AG04449 (cell line): ENCODE results near the gene UTS2R.

Source experiments
- CTCF ChIA-PET: fragments of 350-600 bp; formaldehyde crosslinking; extraction: SDS; loops from one replicate; lab custom pipeline; 2021; ENCODE audit warnings: antibody characterized with exemption; lab: Yijun Ruan, JAX
- POLR2A ChIA-PET: fragments of 400-600, 350-600 bp; formaldehyde crosslinking; extraction: SDS; loops from one replicate; lab custom pipeline; 2020; ENCODE audit warnings: antibody characterized with exemption, inconsistent platforms; lab: Yijun Ruan, JAX
- DNase-seq: peaks from one replicate; pipeline ENCODE4 v3.0.0-alpha.2; 2010; ENCODE audit warnings: low read depth, low spot score
- H3K4me3 ChIP-seq: 2 replicates; pipeline ENCODE4 v1.5.1; 2011; ENCODE audit warnings: low read depth, mild to moderate bottlenecking, control low read depth, low read length
- TF ChIP-seq, protein P1 (sequence below): IDR thresholded peaks from one replicate; pipeline ENCODE4 v1.5.1; 2011; ENCODE audit warnings: mild to moderate bottlenecking, moderate library complexity, low read length, control low read depth, inconsistent platforms; ENCODE audit not compliant: insufficient read depth; ENCODE audit errors: missing control alignments

Gene UTS2R

DNA sequence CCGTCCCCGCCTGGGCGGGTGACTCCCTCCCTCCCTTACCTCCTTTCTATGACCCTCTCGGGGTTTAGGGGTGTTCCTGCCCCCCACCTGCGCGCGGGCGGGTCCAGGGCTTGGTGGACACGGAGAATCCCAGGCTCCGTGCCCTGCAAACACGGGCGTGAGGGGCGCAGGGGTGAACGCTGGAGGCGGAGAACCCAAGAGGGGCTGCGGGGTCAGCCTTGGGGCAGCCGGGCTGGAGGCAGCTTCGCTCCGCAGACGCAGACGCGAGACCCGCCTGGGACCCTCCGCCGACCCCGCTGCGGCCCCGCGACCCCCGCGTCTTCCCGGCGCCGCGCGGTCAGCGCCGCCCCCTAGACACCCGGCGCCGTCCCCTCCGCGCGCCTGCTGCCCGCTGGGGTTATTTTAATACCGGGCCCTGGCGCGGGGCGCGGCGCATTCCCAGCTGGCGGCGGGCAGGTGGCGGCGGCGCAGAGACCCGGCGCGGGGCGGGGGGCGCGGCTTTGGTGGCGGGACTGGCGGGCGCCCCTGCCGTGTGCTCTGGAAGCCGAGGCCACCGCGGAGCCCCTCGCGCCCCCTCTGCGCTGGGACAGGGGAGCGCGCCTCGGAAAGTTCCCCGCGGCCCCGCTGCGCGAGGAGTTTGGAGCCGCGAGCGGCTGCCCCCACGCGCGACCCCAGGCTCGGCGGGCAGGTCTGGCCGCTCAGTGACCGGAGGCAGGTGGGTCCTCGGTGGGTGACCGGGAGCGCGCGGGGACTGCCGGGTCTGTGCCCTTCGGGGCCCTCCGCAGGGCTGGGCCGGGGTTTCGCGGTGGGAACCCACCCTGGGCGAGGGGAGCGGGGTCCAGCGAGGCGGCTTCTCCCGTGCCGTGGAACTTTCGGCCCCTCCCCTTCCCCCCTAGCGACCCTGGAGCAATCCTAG lies at the start of gene UTS2R:
Gene UTS2R (plus strand): TSS at position 433 of the 916 bp plus-strand sequence. CDS start 2,560 bp downstream, outside the sequence.
- POLR2A ChIA-PET = no interaction called here
- CTCF ChIA-PET = interaction anchor here (0.9 to 2.6 kb wide), 3 partner anchors 18 to 21 kb away, joined by 3 to 18 read pairs (median 9); no protein-coding TSS in a partner anchor
- TF ChIP-seq, protein P1, sequence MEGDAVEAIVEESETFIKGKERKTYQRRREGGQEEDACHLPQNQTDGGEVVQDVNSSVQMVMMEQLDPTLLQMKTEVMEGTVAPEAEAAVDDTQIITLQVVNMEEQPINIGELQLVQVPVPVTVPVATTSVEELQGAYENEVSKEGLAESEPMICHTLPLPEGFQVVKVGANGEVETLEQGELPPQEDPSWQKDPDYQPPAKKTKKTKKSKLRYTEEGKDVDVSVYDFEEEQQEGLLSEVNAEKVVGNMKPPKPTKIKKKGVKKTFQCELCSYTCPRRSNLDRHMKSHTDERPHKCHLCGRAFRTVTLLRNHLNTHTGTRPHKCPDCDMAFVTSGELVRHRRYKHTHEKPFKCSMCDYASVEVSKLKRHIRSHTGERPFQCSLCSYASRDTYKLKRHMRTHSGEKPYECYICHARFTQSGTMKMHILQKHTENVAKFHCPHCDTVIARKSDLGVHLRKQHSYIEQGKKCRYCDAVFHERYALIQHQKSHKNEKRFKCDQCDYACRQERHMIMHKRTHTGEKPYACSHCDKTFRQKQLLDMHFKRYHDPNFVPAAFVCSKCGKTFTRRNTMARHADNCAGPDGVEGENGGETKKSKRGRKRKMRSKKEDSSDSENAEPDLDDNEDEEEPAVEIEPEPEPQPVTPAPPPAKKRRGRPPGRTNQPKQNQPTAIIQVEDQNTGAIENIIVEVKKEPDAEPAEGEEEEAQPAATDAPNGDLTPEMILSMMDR = no peak
- H3K4me3 ChIP-seq = peak within 1 kb of the TSS; percentile 29
- DNase-seq = no peak

DNA sequence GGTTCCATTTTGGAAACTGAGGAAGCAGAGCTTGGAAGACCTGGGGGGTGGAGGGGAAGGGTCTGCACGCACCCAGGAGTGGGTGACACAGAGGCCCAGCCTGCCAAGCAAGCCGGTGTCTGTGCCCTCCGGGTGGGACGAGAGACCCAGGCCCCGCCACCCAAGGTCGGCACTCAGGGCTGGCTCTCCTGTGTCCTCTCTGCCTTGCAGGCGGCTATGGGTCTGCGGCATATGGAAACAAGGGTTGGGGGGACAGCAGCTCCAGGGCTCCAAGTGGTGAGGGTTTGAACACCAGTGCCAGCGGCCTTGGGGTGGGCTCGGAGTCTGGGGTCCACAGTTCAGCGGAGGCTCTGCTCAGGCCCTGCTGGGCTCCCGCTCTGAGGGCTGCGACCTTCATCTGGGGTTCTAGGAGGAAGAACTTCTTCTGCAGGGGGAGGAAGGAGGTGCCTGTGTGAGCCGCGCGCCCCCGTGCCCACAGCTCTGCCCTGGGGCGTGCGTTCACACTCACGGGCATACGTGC lies 49.6 kb upstream of the UTS2R start:
- H3K4me3 ChIP-seq = no peak overlapping the region
- CTCF ChIA-PET = interaction anchor here (0.6 to 4.4 kb wide), 13 partner anchors 9 to 292 kb away, joined by 3 to 18 read pairs (median 6); partner anchors contain the start of gene SECTM1
- no peak for DNase-seq
- TF ChIP-seq, protein P1 = no peak
- POLR2A ChIA-PET = no interaction called here

DNA sequence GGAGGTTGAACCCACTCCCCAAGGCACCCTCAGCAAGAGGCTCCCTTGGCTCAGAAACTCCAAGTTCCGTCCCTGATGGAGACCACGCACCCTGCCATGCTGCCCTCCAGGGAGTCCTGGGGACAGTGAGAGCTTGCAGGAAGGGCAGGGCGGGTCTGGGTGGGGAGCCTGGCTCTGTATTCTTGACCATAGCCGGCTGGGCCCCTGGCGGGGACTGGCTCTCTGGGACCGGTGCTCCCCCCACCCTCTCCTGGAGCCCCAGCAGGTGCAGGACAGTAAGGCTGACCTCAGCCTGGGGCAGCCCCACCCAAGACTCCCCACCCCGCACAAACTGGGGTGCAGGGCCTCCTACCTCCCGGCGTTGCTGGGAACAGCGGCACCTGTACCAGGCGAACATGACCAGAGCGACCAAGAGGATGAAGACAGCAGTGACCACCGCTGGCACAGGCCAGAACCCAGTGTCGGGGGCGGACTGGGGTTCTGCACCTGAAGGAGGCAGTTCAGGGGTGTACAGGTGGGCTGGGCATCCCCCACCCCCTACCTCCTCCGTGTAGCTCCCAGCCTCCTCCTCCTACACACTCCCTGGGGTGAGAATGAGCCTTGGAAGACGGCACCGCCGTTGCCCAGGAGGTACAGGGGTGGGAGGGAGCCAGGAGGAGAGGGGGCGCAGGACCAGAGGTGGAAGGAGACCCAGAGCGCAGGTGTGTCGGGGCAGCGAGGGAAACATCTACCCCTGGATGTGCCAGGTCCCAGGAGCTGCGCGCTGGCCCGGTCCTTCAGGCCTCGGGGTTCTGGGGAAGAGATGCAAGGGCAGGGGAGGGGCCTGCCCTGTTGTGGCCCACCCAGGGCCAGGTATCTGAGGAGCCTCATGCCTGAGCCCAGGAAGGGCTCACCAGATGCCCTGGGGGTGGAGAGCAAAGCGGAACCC lies 48.8 kb upstream of the UTS2R start:
- TF ChIP-seq, protein P1 = no peak
- H3K4me3 ChIP-seq = no peak overlapping the region
- ChIA-PET CTCF (interaction anchor here (0.9 to 4.4 kb wide), 8 partner anchors 11 to 117 kb away, joined by 4 to 18 read pairs (median 7); partner anchors contain the start of gene SECTM1), POLR2A (no interaction called here)
- DNase-seq = no peak

DNA sequence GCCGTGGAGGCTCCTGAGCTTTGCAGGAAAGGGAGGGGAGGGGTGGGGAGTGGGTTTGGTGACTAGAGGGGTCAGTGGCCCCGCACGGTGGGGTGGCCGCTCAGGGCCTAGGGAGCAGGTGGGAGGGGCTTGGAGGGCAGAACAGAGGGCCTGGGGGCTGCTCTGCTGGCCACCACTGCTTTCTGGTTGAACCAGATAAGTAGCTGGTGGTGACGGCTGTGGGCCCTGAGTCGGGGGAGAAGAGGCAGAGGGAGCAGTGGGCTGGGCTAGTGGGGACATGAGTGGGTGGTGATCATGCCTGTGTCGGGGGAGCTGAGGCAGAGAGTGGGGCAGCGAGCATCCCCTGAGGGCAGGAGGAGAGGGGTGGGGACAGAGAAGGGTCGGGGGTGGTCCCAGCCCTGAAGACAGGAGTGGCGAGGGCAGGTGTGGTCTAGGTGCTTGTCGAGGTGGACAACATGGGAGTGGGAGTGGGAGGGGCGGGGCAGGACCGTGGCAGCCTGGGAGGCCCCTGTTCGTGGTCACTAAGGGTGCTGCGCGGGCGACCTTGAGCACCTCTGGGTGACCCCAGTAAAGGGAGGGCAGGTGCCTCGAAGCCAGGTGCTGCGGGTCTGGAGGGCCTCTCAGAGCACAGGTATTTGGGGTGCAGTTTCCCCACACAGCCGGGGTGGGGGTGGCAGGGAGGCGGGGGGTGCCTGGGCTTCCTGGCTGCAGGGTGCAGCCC lies 47.9 kb upstream of the UTS2R start:
- ChIA-PET POLR2A (no interaction called here), CTCF (interaction anchor here (1.3 to 4.4 kb wide), 3 partner anchors 14 to 25 kb away, joined by 4 to 16 read pairs (median 5); no protein-coding TSS in a partner anchor)
- TF ChIP-seq, protein P1 = no peak
- no peak for DNase-seq
- no peak overlapping the region for H3K4me3 ChIP-seq

DNA sequence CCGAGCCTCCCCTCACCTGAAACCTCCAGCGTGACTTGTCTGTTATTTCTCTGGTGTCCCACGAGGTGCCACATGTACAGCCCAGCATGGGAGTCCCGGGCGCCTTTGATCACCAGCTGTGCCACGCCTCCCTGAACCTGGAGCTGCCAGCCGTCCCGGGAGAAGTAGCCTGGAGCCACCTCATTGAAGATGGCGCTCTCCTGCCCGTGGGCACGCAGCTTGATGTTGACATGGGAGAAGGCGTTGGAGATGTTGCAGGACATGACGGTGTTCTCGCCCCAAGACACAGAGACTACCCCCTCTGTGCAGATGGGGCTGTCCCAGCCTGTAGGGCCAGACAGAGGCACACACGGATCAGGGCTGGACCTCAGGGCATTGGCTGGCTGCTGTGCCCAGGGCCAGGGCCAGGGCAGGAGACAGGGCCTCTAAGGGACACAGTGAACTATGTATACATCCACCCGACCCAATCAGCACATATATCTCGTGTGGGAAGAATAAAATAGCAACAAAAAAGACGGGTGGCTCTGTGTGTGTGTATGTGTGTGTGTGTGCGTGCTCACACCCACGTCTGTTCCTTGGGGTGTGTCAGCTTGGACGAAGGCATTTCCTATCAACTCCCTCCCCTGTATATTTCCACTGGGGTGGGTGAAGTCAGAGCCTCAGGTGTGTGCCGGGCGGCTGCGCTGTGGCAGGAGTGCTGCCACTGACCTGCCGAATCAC lies 46.8 kb upstream of the UTS2R start:
- H3K4me3 ChIP-seq = no peak overlapping the region
- TF ChIP-seq, protein P1 = no peak
- ChIA-PET POLR2A (no interaction called here), CTCF (interaction anchor here (1.1 to 4.4 kb wide), 2 partner anchors 22 to 287 kb away, joined by 3 to 16 read pairs; partner anchors contain the start of gene DCXR)
- no peak for DNase-seq
